K562 (cell line): ENCODE data around the gene FBXW7. TPM values are rescaled to one million over a fixed set of nuclear protein-coding genes. Genes with fewer than 3 reads are reported as not detected.

Experiments
- BDP1 ChIP-seq: IDR thresholded peaks from 3 replicates; pipeline ENCODE4 v1.6.1; 2011; ENCODE audit not compliant: insufficient read length, insufficient read depth
- BMI1 ChIP-seq: fragments of 150-350 bp; IDR thresholded peaks from 2 replicates; pipeline ENCODE4 v1.6.1; 2014; ENCODE audit warnings: low read length
- CEBPB ChIP-seq: fragments of 450-650 bp; IDR thresholded peaks from 2 replicates; pipeline ENCODE4 v1.6.1; 2016; ENCODE audit warnings: missing genetic modification characterization, missing compliant biosample characterization
- DNMT1 ChIP-seq: fragments of 450-650 bp; IDR thresholded peaks from 2 replicates; pipeline ENCODE4 v1.6.1; 2016; ENCODE audit warnings: antibody characterized with exemption, mild to moderate bottlenecking
- DPF2 ChIP-seq: fragments of 450-650 bp; IDR thresholded peaks from 2 replicates; pipeline ENCODE4 v1.6.1; 2016
- FOXJ3 ChIP-seq: sonication (generic); formaldehyde crosslinking; IDR thresholded peaks from 2 replicates; pipeline ENCODE4 v1.4.0; 2020; ENCODE audit warnings: mild to moderate bottlenecking, missing genetic modification reagents
- HNRNPH1 ChIP-seq: fragments of 200-400 bp; formaldehyde crosslinking; optimal IDR thresholded peaks from 2 replicates; pipeline ENCODE3; 2017; ENCODE audit warnings: low read depth, mild to moderate bottlenecking, low read length, moderate library complexity
- HNRNPL ChIP-seq: fragments of 200-400 bp; formaldehyde crosslinking; IDR thresholded peaks from 2 replicates; pipeline ENCODE4 v1.6.1; 2017; ENCODE audit warnings: low read depth, mild to moderate bottlenecking, low read length
- KDM1A ChIP-seq, 2 experiments: fragments of 450-650 bp; IDR thresholded peaks; 2 replicates each; pipeline ENCODE4 v1.6.1; 2016; ENCODE audit warnings: mild to moderate bottlenecking in 2 of 2
- KDM2B ChIP-seq: fragments of 250-450 bp; sonication (Bioruptor Pico); IDR thresholded peaks from 2 replicates; pipeline ENCODE4 v1.8.0; 2021; ENCODE audit warnings: mild to moderate bottlenecking, moderate library complexity
- MGA ChIP-seq: fragments of 450-650 bp; IDR thresholded peaks from 2 replicates; pipeline ENCODE4 v1.6.1; 2016; ENCODE audit warnings: mild to moderate bottlenecking, moderate library complexity
- NRF1 ChIP-seq, 2 experiments: fragments of 450-650 bp; IDR thresholded peaks in 1 of 2; conservative IDR thresholded peaks in 1 of 2; 2 replicates each; pipeline ENCODE4 v1.6.1; 2014; ENCODE audit warnings: mild to moderate bottlenecking in 2 of 2
- PHF8 ChIP-seq: fragments of 200-600 bp; sonication (generic); IDR thresholded peaks from 2 replicates; pipeline ENCODE4 v1.6.1; 2012; ENCODE audit warnings: mixed run types, mild to moderate bottlenecking, inconsistent platforms, low read length, moderate library complexity, borderline replicate concordance
- RBM39 ChIP-seq: fragments of 200-400 bp; formaldehyde crosslinking; optimal IDR thresholded peaks from 2 replicates; pipeline ENCODE3; 2018; ENCODE audit warnings: low read depth, low read length
- TCF3 ChIP-seq: sonication (generic); formaldehyde crosslinking; IDR thresholded peaks from 2 replicates; pipeline ENCODE4 v1.4.0; 2020; ENCODE audit warnings: mild to moderate bottlenecking, missing genetic modification reagents
- TOE1 ChIP-seq, 2 experiments: fragments of 450-650 bp in 1 of 2; sonication (generic) in 1 of 2; formaldehyde crosslinking in 1 of 2; IDR thresholded peaks; 2 replicates each; pipeline versions ENCODE4 v1.7.1 to v1.8.0; 2016 to 2022; ENCODE audit warnings: borderline replicate concordance in 2 of 2, mild to moderate bottlenecking in 2 of 2, antibody characterized with exemption in 1 of 2, inconsistent platforms in 1 of 2, low read depth in 1 of 2, missing genetic modification reagents in 1 of 2, moderate library complexity in 1 of 2
- ZNF311 ChIP-seq: fragments of 250-450 bp; sonication (Bioruptor Pico); IDR thresholded peaks from 2 replicates; pipeline ENCODE4 v1.4.0; 2020; ENCODE audit warnings: mild to moderate bottlenecking, moderate library complexity
- ZNF551 ChIP-seq: fragments of 250-450 bp; sonication (Bioruptor Pico); IDR thresholded peaks from 2 replicates; pipeline ENCODE4 v1.5.0; 2021; ENCODE audit warnings: mild to moderate bottlenecking, moderate library complexity
- ZNF589 ChIP-seq: fragments of 200-800 bp; sonication (Bioruptor generic); IDR thresholded peaks from 2 replicates; pipeline ENCODE4 v1.6.1; 2016; ENCODE audit warnings: low read depth, missing genetic modification characterization, missing compliant biosample characterization
- polyA plus RNA-seq, 8 experiments: library from polyadenylated mRNA; depleted of rRNA in 4 of 8; stranded (reverse) in 5 of 8; unstranded in 3 of 8; fragments of >200 nt; fragmentation: Nextera tagmentation in 2 of 8; fragmentation: Illumina TruSeq in 1 of 8; extraction: Ambion mirVana in 2 of 8; extraction: Trizol in 1 of 8; gene quantifications; 2 replicates each; pipeline versions ENCODE4 v1.2.1 to v1.2.3, GENCODE V29; 2011 to 2014; ENCODE audit warnings: inconsistent platforms in 1 of 8, missing spikeins in 1 of 8
- total RNA-seq, 7 experiments: library from RNA; depleted of rRNA in 6 of 7; stranded (reverse); fragments of >200 nt in 6 of 7; fragmentation: Illumina TruSeq in 2 of 7; extraction: Trizol in 2 of 7; gene quantifications; 2 replicates each; pipeline versions ENCODE4 v1.2.1 to v1.2.3, GENCODE V29; 2011 to 2021; ENCODE audit warnings: low replicate concordance in 1 of 7

FBXW7 gene
- total and polyA plus RNA-seq, 9 of the 15 experiments (the other 6 are each of a cell fraction or from before 2014, with no cell fraction given), result 6.8 to 44.2 (median 16.4) TPM

GRCh38 chr4:152479428-152480026 lies 56.4 kb downstream of the FBXW7 start (continued):
- no peak for TF ChIP-seq MGA
- no peak for TF ChIP-seq ZNF311 (CRISPR knock-in tag)
- TF ChIP-seq HNRNPL, result no peak
- TF ChIP-seq DPF2, result no peak
- no peak for TF ChIP-seq PHF8
- no peak for TF ChIP-seq NRF1 (conservative IDR thresholded peaks at IDR 0.05 in 1 of 2, IDR thresholded peaks at IDR 0.05 in 1 of 2)
- TF ChIP-seq HNRNPH1, result no peak
- no peak for TF ChIP-seq KDM1A (IDR thresholded peaks at IDR 0.05)
- no peak for TF ChIP-seq BDP1
- TF ChIP-seq ZNF551 (CRISPR knock-in tag), result no peak
- TF ChIP-seq ZNF589 (CRISPR knock-in tag), result no peak
- TF ChIP-seq TCF3, result peak; percentile 27; the same call in 1 of the 2 replicates
- TF ChIP-seq BMI1, result no peak
- no peak for TF ChIP-seq FOXJ3 (CRISPR knock-in tag)
- TF ChIP-seq RBM39, result no peak
- no peak for TF ChIP-seq KDM2B (CRISPR knock-in tag)
- no peak for TF ChIP-seq DNMT1
- TF ChIP-seq CEBPB, result peak; percentile 78
- TF ChIP-seq TOE1 (IDR thresholded peaks at IDR 0.05; ENCODE audit: borderline replicate concordance), result no peak
- no peak for TF ChIP-seq TOE1 (CRISPR knock-in tag; IDR thresholded peaks at IDR 0.05; ENCODE audit: borderline replicate concordance, low read depth)
